Hematopoietic multipotent progenitor cell (in vitro differentiated cells): ENCODE results near the gene BCAN. TPM values are rescaled to one million over a fixed set of nuclear protein-coding genes. Genes with fewer than 3 reads are reported as not detected.

Experiments used
- DNase-seq, 3 donors: peaks; one replicate each; pipeline ENCODE4 v3.0.0-alpha.2; 2011 to 2015; ENCODE audit warnings: low read depth in 2 of 3, low spot score in 2 of 3
- total RNA-seq: library from RNA; depleted of rRNA; stranded (reverse); fragments of >200 nt; gene quantifications from one replicate; pipeline ENCODE4 v1.2.3, GENCODE V29; 2012

The BCAN gene
- total RNA-seq, 1 donor = under 0.01 TPM

- DNase-seq = no peak
These were observed 540 bp downstream of the BCAN start for GRCh38 chr1:156642265-156643048.

GRCh38 chr1:156643049-156643777 lies 1.3 kb downstream of the BCAN start:
- DNase-seq = no peak

GRCh38 chr1:156643778-156644092 lies 1.8 kb downstream of the BCAN start:
- peak in 2 of 3 donors; percentile 82 to 88 for DNase-seq

GRCh38 chr1:156644146-156644545 lies 2.2 kb downstream of the BCAN start:
- no peak for DNase-seq

- DNase-seq = no peak
These were observed 2.7 kb downstream of the BCAN start for GRCh38 chr1:156644640-156645039.

- no peak for DNase-seq
These were observed 3.1 kb downstream of the BCAN start for GRCh38 chr1:156645056-156645455.

- DNase-seq = no peak
These were observed 3.7 kb downstream of the BCAN start for GRCh38 chr1:156645666-156646065.

- DNase-seq = no peak
These were observed 4.9 kb downstream of the BCAN start for GRCh38 chr1:156646738-156647211.

- no peak for DNase-seq
These were observed 5.4 kb downstream of the BCAN start for GRCh38 chr1:156647351-156647750.

- DNase-seq = no peak
These were observed 6.6 kb downstream of the BCAN start for GRCh38 chr1:156648496-156648895.

GRCh38 chr1:156648951-156649350 lies 7.0 kb downstream of the BCAN start:
- peak in 1 of 3 donors; percentile 36 for DNase-seq

- peak in 2 of 3 donors; percentile 36 to 70 for DNase-seq
These were observed 10.4 kb downstream of the BCAN start for GRCh38 chr1:156652131-156652991.

GRCh38 chr1:156652992-156653355 lies 11.1 kb downstream of the BCAN start:
- DNase-seq = no peak

GRCh38 chr1:156654700-156655099 lies 12.8 kb downstream of the BCAN start:
- no peak for DNase-seq

GRCh38 chr1:156655151-156655903 lies 13.4 kb downstream of the BCAN start:
- DNase-seq = no peak

- no peak for DNase-seq
These were observed 14.1 kb downstream of the BCAN start for GRCh38 chr1:156655904-156656516.

GRCh38 chr1:156656806-156657740 lies 15.2 kb downstream of the BCAN start:
- peak; percentile 49 to 55 (median 51) for DNase-seq

- DNase-seq = no peak
These were observed 15.9 kb downstream of the BCAN start for GRCh38 chr1:156657741-156658319.

- no peak for DNase-seq
These were observed 16.6 kb downstream of the BCAN start for GRCh38 chr1:156658496-156658895.
